ENCODE measurements around the gene ADAMTS2. TPM values are rescaled to one million over a fixed set of nuclear protein-coding genes. Genes with fewer than 3 reads are reported as not detected.

Gene ADAMTS2
- total and polyA plus RNA-seq, 4 donors: 12.5 to 27.1 (median 19.7) TPM

DNA sequence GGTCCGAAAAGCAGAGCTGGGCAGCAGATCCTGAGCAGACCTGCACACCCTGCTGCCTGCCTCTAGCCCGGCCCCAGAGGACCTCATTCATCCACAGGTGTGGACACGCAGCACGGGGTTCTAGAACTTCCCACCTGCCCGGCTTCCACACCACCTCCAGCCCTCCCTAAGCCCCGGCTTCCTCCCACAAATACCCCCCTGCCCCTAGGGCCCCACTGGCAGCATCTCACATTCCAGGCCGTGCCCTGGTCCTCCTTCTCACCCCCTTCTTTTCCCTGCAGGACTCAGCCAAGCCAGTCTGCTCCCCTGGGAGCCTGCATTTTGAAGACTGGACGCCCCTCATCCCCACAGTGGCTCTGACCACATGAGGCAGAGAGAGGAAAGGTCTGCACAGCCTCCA lies 138.9 kb downstream of the ADAMTS2 start:
- no peak for DNase-seq (ENCODE audit: low read depth in 4 of 6, low spot score in 6 of 6)
- Histone ChIP-seq H3K27ac (ENCODE audit: low read depth, low read length) (no peak overlapping the region), H3K36me3 (ENCODE audit: control insufficient read depth, insufficient read depth, low read length) (peaks cover 7% of the 10 kb centered on the region), H3K9me3 (ENCODE audit: control insufficient read depth, insufficient read depth, low read length) (no peaks in the 10 kb centered on the region), H3K27me3 (ENCODE audit: control insufficient read depth, insufficient read depth, low read length) (no peaks in the 10 kb centered on the region), H3K4me3 (ENCODE audit: low read depth, low read length) (no peak overlapping the region), H3K4me1 (ENCODE audit: control insufficient read depth, insufficient read depth, low read length) (no peaks in the 10 kb centered on the region)
- 89% methylated on average over 8 of the region's 8 CpGs for WGBS (ENCODE audit: insufficient coverage)

DNA sequence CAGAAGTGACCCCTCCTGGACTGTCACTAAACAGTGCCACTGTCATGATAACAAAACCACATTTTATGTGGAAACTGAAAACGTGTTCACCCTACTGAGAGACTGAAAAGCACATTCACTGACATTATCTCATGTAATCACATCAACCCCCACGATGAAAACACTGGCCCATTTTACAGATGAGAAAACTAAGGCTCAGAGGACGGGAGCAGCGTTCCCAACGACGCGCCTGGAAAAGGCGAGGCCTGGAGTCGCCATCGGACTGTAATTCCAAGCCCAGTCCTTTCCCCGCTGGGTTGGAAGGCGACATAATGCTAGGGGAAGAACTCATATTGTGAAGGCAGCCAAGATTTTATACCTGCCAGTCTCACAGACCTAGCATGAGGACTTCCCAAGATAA lies 140.0 kb downstream of the ADAMTS2 start:
- no peak overlapping the region for H3K4me3 ChIP-seq (ENCODE audit: low read depth, low read length)
- H3K4me1 ChIP-seq (ENCODE audit: control insufficient read depth, insufficient read depth, low read length): no peaks in the 10 kb centered on the region
- peaks cover 7% of the 10 kb centered on the region for H3K36me3 ChIP-seq (ENCODE audit: control insufficient read depth, insufficient read depth, low read length)
- WGBS (ENCODE audit: insufficient coverage): 88% methylated on average over 12 of the region's 12 CpGs
- DNase-seq (ENCODE audit: low read depth in 4 of 6, low spot score in 6 of 6): no peak
- no peaks in the 10 kb centered on the region for H3K27me3 ChIP-seq (ENCODE audit: control insufficient read depth, insufficient read depth, low read length)
- H3K9me3 ChIP-seq (ENCODE audit: control insufficient read depth, insufficient read depth, low read length): no peaks in the 10 kb centered on the region
- H3K27ac ChIP-seq (ENCODE audit: low read depth, low read length): no peak overlapping the region

DNA sequence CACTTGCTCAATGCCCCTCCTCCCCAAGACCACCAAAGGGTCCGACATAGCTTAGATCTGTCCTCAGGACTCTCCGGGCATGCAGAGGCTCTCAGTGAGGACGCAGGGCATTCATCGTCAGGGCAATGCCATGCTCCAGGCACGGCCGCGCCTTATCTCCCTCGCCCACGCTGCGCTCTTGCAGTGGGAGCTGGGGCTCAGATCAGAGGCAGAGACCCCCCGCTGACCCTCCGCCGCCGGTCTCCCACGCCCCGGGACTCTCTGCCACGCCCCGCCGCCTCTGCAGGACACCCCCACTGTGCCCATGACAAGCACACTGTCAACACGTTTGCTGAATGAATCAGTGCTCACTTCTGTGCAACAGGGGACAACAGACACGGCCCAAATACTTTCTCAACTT lies 140.7 kb downstream of the ADAMTS2 start:
- Histone ChIP-seq H3K36me3 (ENCODE audit: control insufficient read depth, insufficient read depth, low read length) (peaks cover 7% of the 10 kb centered on the region), H3K4me1 (ENCODE audit: control insufficient read depth, insufficient read depth, low read length) (no peaks in the 10 kb centered on the region), H3K27me3 (ENCODE audit: control insufficient read depth, insufficient read depth, low read length) (no peaks in the 10 kb centered on the region), H3K4me3 (ENCODE audit: low read depth, low read length) (no peak overlapping the region), H3K9me3 (ENCODE audit: control insufficient read depth, insufficient read depth, low read length) (no peaks in the 10 kb centered on the region), H3K27ac (ENCODE audit: low read depth, low read length) (no peak overlapping the region)
- WGBS (ENCODE audit: insufficient coverage): 55% methylated on average over 20 of the region's 21 CpGs
- no peak for DNase-seq (ENCODE audit: low read depth in 4 of 6, low spot score in 6 of 6)

DNA sequence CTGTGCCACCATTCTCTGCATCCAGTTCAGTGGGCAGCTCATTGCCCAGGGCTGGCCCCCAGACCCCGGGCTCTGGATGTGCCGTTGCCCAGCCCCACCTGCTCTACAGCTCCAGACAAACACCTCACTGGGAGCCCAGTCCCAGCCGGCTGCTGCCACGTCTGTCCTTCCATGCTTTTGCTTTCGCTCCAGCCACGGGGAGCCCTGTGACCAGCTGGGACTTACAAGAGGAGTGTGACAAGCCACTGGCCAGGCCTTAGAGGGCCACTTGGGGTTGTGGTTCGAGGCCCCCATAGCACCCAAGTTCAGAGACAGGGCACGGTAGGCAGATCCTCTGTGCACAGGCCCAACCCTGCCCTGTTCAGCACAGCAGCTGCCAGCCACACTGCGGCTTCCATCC lies 142.0 kb downstream of the ADAMTS2 start:
- Histone ChIP-seq H3K9me3 (ENCODE audit: control insufficient read depth, insufficient read depth, low read length) (no peaks in the 10 kb centered on the region), H3K4me1 (ENCODE audit: control insufficient read depth, insufficient read depth, low read length) (no peaks in the 10 kb centered on the region), H3K27me3 (ENCODE audit: control insufficient read depth, insufficient read depth, low read length) (no peaks in the 10 kb centered on the region), H3K4me3 (ENCODE audit: low read depth, low read length) (no peak overlapping the region), H3K36me3 (ENCODE audit: control insufficient read depth, insufficient read depth, low read length) (peaks cover 10% of the 10 kb centered on the region), H3K27ac (ENCODE audit: low read depth, low read length) (no peak overlapping the region)
- no peak for DNase-seq (ENCODE audit: low read depth in 4 of 6, low spot score in 6 of 6)
- WGBS (ENCODE audit: insufficient coverage): 86% methylated on average over 8 of the region's 9 CpGs

DNA sequence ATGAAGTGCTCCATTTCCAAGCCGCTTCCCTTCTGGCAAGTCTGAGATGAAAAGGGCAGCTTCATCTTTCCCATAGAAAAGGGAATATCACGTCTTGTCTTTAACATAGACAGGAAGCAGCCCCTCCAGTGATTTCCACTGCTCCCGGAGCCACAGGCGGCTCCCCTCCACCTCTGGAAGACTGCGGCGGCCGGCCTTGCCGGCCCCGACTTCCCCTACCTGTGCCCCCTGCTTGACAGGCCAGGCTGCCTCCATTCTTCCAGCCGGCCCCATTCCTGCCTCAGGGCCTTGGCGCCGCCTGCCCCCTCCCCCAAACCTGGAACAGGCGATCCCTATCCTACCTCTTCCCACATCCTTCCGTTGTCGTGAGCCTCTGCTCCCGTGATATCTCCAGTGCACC lies 143.3 kb downstream of the ADAMTS2 start:
- Histone ChIP-seq H3K4me1 (ENCODE audit: control insufficient read depth, insufficient read depth, low read length) (no peaks in the 10 kb centered on the region), H3K4me3 (ENCODE audit: low read depth, low read length) (no peak overlapping the region), H3K9me3 (ENCODE audit: control insufficient read depth, insufficient read depth, low read length) (no peaks in the 10 kb centered on the region), H3K27ac (ENCODE audit: low read depth, low read length) (no peak overlapping the region), H3K36me3 (ENCODE audit: control insufficient read depth, insufficient read depth, low read length) (peaks cover 11% of the 10 kb centered on the region), H3K27me3 (ENCODE audit: control insufficient read depth, insufficient read depth, low read length) (no peaks in the 10 kb centered on the region)
- no peak for DNase-seq (ENCODE audit: low read depth in 4 of 6, low spot score in 6 of 6)
- WGBS (ENCODE audit: insufficient coverage): 84% methylated on average over 15 of the region's 16 CpGs

DNA sequence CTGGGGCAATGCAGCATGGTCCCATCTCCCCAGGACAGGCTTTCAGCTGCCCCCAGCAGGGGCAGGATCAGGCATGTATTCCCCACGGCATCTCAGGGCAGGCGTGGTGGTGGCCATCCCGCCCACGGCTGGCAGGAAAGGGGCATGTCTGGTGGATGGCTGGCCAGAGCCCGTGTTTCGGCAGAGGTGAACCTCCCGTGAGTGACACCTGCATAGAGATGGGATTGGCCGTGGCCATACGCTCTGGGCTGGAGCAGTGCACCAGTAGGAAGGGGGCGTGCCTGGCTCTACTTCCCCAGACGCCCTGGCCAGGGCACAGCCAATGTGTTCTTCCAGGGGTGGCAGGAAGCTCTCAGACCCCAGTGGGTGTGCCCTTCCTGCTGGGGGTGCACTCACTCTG lies 146.0 kb downstream of the ADAMTS2 start:
- no peak for DNase-seq (ENCODE audit: low read depth in 4 of 6, low spot score in 6 of 6)
- Histone ChIP-seq H3K27me3 (ENCODE audit: control insufficient read depth, insufficient read depth, low read length) (no peaks in the 10 kb centered on the region), H3K27ac (ENCODE audit: low read depth, low read length) (no peak overlapping the region), H3K9me3 (ENCODE audit: control insufficient read depth, insufficient read depth, low read length) (no peaks in the 10 kb centered on the region), H3K4me3 (ENCODE audit: low read depth, low read length) (no peak overlapping the region), H3K36me3 (ENCODE audit: control insufficient read depth, insufficient read depth, low read length) (peaks cover 11% of the 10 kb centered on the region), H3K4me1 (ENCODE audit: control insufficient read depth, insufficient read depth, low read length) (no peaks in the 10 kb centered on the region)
- 96% methylated on average over 11 of the region's 11 CpGs for WGBS (ENCODE audit: insufficient coverage)

DNA sequence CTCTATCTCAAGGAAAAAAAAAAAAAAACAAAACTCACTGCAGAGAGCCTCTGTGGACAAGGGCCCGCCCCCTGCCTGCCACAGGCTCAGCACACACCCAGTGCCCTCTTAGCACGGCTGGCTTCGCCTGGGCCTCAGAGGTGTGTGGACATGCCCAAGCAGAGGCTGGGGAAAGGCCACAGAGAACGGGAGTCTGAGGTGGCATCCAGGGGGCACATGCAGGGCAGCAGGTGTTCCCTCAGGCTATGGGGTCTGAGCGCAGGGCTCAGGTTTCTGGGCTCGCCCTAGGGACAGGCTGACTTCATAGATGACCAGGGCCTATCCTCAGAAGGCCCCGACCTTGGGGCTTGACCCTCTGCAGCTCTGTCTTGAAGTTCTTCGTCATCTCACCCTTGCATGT lies 146.4 kb downstream of the ADAMTS2 start:
- Histone ChIP-seq H3K4me3 (ENCODE audit: low read depth, low read length) (no peak overlapping the region), H3K27me3 (ENCODE audit: control insufficient read depth, insufficient read depth, low read length) (no peaks in the 10 kb centered on the region), H3K27ac (ENCODE audit: low read depth, low read length) (no peak overlapping the region), H3K9me3 (ENCODE audit: control insufficient read depth, insufficient read depth, low read length) (no peaks in the 10 kb centered on the region), H3K4me1 (ENCODE audit: control insufficient read depth, insufficient read depth, low read length) (no peaks in the 10 kb centered on the region), H3K36me3 (ENCODE audit: control insufficient read depth, insufficient read depth, low read length) (peaks cover 11% of the 10 kb centered on the region)
- no peak for DNase-seq (ENCODE audit: low read depth in 4 of 6, low spot score in 6 of 6)
- 94% methylated on average over 8 of the region's 8 CpGs for WGBS (ENCODE audit: insufficient coverage)

DNA sequence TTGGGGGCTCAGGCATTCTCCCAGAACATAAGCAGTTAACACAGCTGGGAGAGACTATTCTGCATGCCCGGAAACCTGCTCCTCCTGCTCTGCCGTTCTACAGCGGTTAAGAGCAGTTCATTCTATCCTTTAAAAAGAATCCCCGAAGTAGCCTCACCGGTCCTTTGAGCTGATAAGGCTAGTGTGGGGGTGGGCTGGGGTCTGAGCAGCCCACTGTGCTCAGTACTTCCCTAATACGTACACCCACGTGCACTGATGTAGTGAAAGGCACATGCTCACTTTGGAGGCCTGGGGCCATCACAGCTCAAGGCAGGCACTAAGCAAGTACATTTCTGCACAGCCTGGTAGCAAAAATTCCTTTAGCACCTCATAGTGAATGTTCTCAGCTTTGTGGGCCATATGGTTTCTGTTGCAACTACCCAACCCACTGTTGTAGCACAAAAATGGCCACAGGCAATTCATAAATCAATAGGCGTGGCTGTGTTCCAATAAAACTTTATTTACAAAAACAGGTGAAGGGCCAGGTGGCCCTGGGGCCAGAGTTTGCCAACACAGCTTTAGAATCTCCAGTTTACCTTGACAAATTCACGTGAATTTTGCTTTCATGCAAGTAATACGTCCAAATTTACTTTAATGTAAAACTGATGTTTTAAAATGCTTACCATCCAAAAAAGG lies 148.7 kb downstream of the ADAMTS2 start:
- peaks cover 18% of the 10 kb centered on the region for H3K4me1 ChIP-seq (ENCODE audit: control insufficient read depth, insufficient read depth, low read length)
- peak in 1 of 6 donors; percentile 27 for DNase-seq (ENCODE audit: low read depth in 4 of 6, low spot score in 6 of 6)
- H3K4me3 ChIP-seq (ENCODE audit: low read depth, low read length): no peak overlapping the region
- H3K36me3 ChIP-seq (ENCODE audit: control insufficient read depth, insufficient read depth, low read length): peaks cover 9% of the 10 kb centered on the region
- H3K9me3 ChIP-seq (ENCODE audit: control insufficient read depth, insufficient read depth, low read length): no peaks in the 10 kb centered on the region
- no peak overlapping the region for H3K27ac ChIP-seq (ENCODE audit: low read depth, low read length)
- H3K27me3 ChIP-seq (ENCODE audit: control insufficient read depth, insufficient read depth, low read length): peaks cover 2% of the 10 kb centered on the region
- WGBS (ENCODE audit: insufficient coverage): 75% methylated on average over 2 of the region's 10 CpGs

DNA sequence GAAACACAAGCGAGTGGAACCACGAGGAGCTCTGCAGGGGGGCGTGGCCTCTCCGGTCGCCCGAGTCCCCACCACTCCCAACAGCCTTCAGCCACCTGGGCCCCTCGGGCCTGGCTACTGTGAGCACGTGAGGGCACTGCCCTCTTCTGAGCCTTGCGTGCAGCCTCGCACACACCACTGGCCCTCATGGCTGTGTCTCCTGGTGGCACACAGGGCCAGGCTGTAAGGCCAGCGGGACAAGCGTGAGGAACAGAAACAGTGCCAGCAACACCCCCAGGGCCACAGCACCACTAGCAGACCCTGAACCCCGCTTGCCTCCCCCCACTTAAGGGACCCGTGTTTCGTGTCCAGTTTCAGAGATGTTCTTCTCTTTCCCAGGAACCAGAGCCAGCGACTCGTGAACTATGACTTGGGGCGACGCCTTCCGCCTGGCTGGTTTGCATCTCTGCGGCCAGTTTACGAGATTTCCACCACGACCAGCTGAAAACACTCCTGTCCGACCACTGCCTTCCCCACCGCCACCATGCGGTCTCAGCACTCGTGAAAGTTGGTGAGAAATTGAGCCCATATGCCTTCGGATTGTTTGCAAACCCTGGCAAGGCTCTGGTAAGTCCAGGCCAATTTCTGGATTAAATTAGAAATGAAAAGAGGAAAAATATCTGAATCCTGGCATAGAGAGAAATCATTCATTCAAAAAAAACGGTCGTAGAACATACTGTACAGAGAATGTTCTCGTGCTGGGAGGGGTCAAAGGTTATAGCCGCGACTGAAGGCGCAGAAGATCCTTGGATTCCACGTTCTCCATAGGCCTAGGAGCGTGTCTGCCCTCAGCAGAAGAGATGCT lies 149.5 kb downstream of the ADAMTS2 start:
- no peak overlapping the region for H3K4me3 ChIP-seq (ENCODE audit: low read depth, low read length)
- WGBS (ENCODE audit: insufficient coverage): 88% methylated on average over 32 of the region's 36 CpGs
- H3K36me3 ChIP-seq (ENCODE audit: control insufficient read depth, insufficient read depth, low read length): peaks cover 9% of the 10 kb centered on the region
- no peak overlapping the region for H3K27ac ChIP-seq (ENCODE audit: low read depth, low read length)
- peaks cover 2% of the 10 kb centered on the region for H3K27me3 ChIP-seq (ENCODE audit: control insufficient read depth, insufficient read depth, low read length)
- H3K9me3 ChIP-seq (ENCODE audit: control insufficient read depth, insufficient read depth, low read length): no peaks in the 10 kb centered on the region
- H3K4me1 ChIP-seq (ENCODE audit: control insufficient read depth, insufficient read depth, low read length): peaks cover 26% of the 10 kb centered on the region
- peak in 1 of 6 donors; percentile 68 for DNase-seq (ENCODE audit: low read depth in 4 of 6, low spot score in 6 of 6)

DNA sequence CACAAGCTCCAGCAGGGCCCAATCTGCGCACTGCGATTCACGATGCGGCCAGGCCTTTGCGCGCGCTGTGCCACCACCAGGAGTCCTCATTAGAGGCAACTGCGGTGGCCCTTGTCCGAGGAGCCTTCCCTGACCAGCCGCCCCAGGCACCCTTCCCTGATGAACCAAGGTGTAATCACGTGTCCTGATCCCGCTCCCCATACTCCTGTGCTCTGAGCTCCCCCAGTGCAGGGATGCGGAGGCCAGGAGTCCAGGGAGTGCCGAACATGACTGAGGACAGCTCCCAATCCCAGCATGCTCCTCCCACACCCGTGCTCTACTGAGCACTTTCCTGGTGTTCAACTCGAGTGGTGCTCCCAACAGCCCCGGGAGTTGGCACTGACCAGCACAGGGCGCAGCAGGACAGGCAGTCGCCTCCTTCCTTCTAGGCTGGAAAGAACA lies 150.3 kb downstream of the ADAMTS2 start:
- peaks cover 27% of the 10 kb centered on the region for H3K4me1 ChIP-seq (ENCODE audit: control insufficient read depth, insufficient read depth, low read length)
- peaks cover 2% of the 10 kb centered on the region for H3K27me3 ChIP-seq (ENCODE audit: control insufficient read depth, insufficient read depth, low read length)
- H3K36me3 ChIP-seq (ENCODE audit: control insufficient read depth, insufficient read depth, low read length): peaks cover 9% of the 10 kb centered on the region
- no peaks in the 10 kb centered on the region for H3K9me3 ChIP-seq (ENCODE audit: control insufficient read depth, insufficient read depth, low read length)
- H3K27ac ChIP-seq (ENCODE audit: low read depth, low read length): no peak overlapping the region
- no peak overlapping the region for H3K4me3 ChIP-seq (ENCODE audit: low read depth, low read length)
- DNase-seq (ENCODE audit: low read depth in 4 of 6, low spot score in 6 of 6): no peak
- 93% methylated on average over 19 of the region's 19 CpGs for WGBS (ENCODE audit: insufficient coverage)

Measured in spinal cord (tissue), 10 donors.